DMS53 treated with DMSO at 0.1 percent for 48 hours (cell line): Measurements from ENCODE around the gene PDE1A.

ENCODE experiments used
- DNase-seq: peaks from one replicate; lab custom pipeline; 2025; ENCODE audit not compliant: unreplicated experiment; lab: John Stamatoyannopoulos, UW

PDE1A gene

GRCh38 chr2:182426918-182427240 lies at the start of gene PDE1A:
TSS of gene PDE1A (minus strand) at chr2:182427036.
- no peak for DNase-seq

GRCh38 chr2:182473635-182474034 lies 46.8 kb upstream of the PDE1A start:
- DNase-seq = no peak

GRCh38 chr2:182463760-182464159 lies 36.9 kb upstream of the PDE1A start:
- DNase-seq = no peak

GRCh38 chr2:182456784-182457183 lies 29.9 kb upstream of the PDE1A start:
- DNase-seq = no peak

GRCh38 chr2:182452456-182452990 lies 25.7 kb upstream of the PDE1A start:
- no peak for DNase-seq

- no peak for DNase-seq
These were observed 21.5 kb upstream of the PDE1A start for GRCh38 chr2:182448371-182448770.

- no peak for DNase-seq
These were observed 21.0 kb upstream of the PDE1A start for GRCh38 chr2:182447863-182448262.

- DNase-seq = no peak
These were observed 20.3 kb upstream of the PDE1A start for GRCh38 chr2:182447163-182447562.

- no peak for DNase-seq
These were observed 19.3 kb upstream of the PDE1A start for GRCh38 chr2:182446087-182446486.

GRCh38 chr2:182445391-182445965 lies 18.6 kb upstream of the PDE1A start:
- DNase-seq = no peak

- DNase-seq = no peak
These were observed 18.0 kb upstream of the PDE1A start for GRCh38 chr2:182444806-182445205.

GRCh38 chr2:182444170-182444569 lies 17.3 kb upstream of the PDE1A start:
- peak; percentile 77 for DNase-seq

GRCh38 chr2:182436252-182436651 lies 9.4 kb upstream of the PDE1A start:
- no peak for DNase-seq

- no peak for DNase-seq
These were observed 8.9 kb upstream of the PDE1A start for GRCh38 chr2:182435754-182436153.

- DNase-seq = no peak
These were observed 5.2 kb upstream of the PDE1A start for GRCh38 chr2:182432051-182432450.

- DNase-seq = no peak
These were observed 1.6 kb upstream of the PDE1A start for GRCh38 chr2:182428476-182428875.

GRCh38 chr2:182426082-182426917 lies 536 bp downstream of the PDE1A start:
- no peak for DNase-seq

GRCh38 chr2:182422864-182423263 lies 4.0 kb downstream of the PDE1A start:
- no peak for DNase-seq

- DNase-seq = no peak
These were observed 6.2 kb downstream of the PDE1A start for GRCh38 chr2:182420669-182421068.

- no peak for DNase-seq
These were observed 10.0 kb downstream of the PDE1A start for GRCh38 chr2:182416861-182417260.

- no peak for DNase-seq
These were observed 10.6 kb downstream of the PDE1A start for GRCh38 chr2:182416191-182416590.

GRCh38 chr2:182415771-182416170 lies 11.1 kb downstream of the PDE1A start:
- DNase-seq = no peak

- DNase-seq = no peak
These were observed 14.0 kb downstream of the PDE1A start for GRCh38 chr2:182412858-182413257.
